ENCODE data around the gene AUTS2. TPM values are rescaled to one million over a fixed set of nuclear protein-coding genes. Genes with fewer than 3 reads are reported as not detected.

Gene AUTS2
- total and polyA plus RNA-seq, 2 experiments from 2014 or later = 32.0 to 91.0 TPM

- no peaks in the 10 kb centered on the region for H3K79me2 ChIP-seq (replicated peaks; ENCODE audit: insufficient read depth)
- H3K27me3 ChIP-seq (ENCODE audit: insufficient read depth) = no peaks in the 10 kb centered on the region
- H3K9me2 ChIP-seq (ENCODE audit: insufficient read depth) = no peaks in the 10 kb centered on the region
- H3K4me3 ChIP-seq = no peak overlapping the region
- no peaks in the 10 kb centered on the region for H4K20me1 ChIP-seq (replicated peaks; ENCODE audit: insufficient read depth)
- no peaks in the 10 kb centered on the region for H3F3A ChIP-seq (replicated peaks; ENCODE audit: low read depth)
- Mint-ChIP-seq H3K4me1 (peaks cover 13% of the 10 kb centered on the region), H3K36me3 (ENCODE audit: low read depth) (no peaks in the 10 kb centered on the region), H3K9me3 (no peaks in the 10 kb centered on the region), H3K27ac (peak overlapping the region; percentile 5; the same call in 1 of the 2 replicates), H3K27me3 (ENCODE audit: insufficient read depth, low read depth, poor library complexity) (no peaks in the 10 kb centered on the region), H3K4me3 (no peak overlapping the region)
- no peak overlapping the region for H3K27ac ChIP-seq (ENCODE audit: low read depth)
- no peaks in the 10 kb centered on the region for H3K4me1 ChIP-seq (ENCODE audit: insufficient read depth)
- no peaks in the 10 kb centered on the region for H3K36me3 ChIP-seq (ENCODE audit: insufficient read depth)
- no peak overlapping the region for H3K4me2 ChIP-seq
- ATAC-seq (no peak), DNase-seq (ENCODE audit: low spot score) (no peak)
- TF ChIP-seq, protein P1, sequence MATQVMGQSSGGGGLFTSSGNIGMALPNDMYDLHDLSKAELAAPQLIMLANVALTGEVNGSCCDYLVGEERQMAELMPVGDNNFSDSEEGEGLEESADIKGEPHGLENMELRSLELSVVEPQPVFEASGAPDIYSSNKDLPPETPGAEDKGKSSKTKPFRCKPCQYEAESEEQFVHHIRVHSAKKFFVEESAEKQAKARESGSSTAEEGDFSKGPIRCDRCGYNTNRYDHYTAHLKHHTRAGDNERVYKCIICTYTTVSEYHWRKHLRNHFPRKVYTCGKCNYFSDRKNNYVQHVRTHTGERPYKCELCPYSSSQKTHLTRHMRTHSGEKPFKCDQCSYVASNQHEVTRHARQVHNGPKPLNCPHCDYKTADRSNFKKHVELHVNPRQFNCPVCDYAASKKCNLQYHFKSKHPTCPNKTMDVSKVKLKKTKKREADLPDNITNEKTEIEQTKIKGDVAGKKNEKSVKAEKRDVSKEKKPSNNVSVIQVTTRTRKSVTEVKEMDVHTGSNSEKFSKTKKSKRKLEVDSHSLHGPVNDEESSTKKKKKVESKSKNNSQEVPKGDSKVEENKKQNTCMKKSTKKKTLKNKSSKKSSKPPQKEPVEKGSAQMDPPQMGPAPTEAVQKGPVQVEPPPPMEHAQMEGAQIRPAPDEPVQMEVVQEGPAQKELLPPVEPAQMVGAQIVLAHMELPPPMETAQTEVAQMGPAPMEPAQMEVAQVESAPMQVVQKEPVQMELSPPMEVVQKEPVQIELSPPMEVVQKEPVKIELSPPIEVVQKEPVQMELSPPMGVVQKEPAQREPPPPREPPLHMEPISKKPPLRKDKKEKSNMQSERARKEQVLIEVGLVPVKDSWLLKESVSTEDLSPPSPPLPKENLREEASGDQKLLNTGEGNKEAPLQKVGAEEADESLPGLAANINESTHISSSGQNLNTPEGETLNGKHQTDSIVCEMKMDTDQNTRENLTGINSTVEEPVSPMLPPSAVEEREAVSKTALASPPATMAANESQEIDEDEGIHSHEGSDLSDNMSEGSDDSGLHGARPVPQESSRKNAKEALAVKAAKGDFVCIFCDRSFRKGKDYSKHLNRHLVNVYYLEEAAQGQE (IDR thresholded peaks at IDR 0.05; ENCODE audit: unreplicated experiment) = no peak
- TF ChIP-seq NANOG (IDR thresholded peaks at IDR 0.05; ENCODE audit: borderline replicate concordance) = no peak
- no peak for TF ChIP-seq EZH2phosphoT487 (IDR thresholded peaks at IDR 0.05; ENCODE audit: unreplicated experiment)
- TF ChIP-seq, protein P2, sequence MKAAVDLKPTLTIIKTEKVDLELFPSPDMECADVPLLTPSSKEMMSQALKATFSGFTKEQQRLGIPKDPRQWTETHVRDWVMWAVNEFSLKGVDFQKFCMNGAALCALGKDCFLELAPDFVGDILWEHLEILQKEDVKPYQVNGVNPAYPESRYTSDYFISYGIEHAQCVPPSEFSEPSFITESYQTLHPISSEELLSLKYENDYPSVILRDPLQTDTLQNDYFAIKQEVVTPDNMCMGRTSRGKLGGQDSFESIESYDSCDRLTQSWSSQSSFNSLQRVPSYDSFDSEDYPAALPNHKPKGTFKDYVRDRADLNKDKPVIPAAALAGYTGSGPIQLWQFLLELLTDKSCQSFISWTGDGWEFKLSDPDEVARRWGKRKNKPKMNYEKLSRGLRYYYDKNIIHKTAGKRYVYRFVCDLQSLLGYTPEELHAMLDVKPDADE (IDR thresholded peaks at IDR 0.05) = no peak
- no peak overlapping the region for H2AFZ ChIP-seq
Measured at GRCh38 chr7:70005480-70005879, 407.2 kb downstream of the AUTS2 start.

GRCh38 chr7:70005891-70006260 is 407.6 kb downstream of the AUTS2 start:
- Histone ChIP-seq H3K4me3 (no peak overlapping the region), H3K79me2 (replicated peaks; ENCODE audit: insufficient read depth) (no peaks in the 10 kb centered on the region), H3K36me3 (ENCODE audit: insufficient read depth) (no peaks in the 10 kb centered on the region), H3K4me2 (no peak overlapping the region), H3K4me1 (ENCODE audit: insufficient read depth) (no peaks in the 10 kb centered on the region), H3K27me3 (ENCODE audit: insufficient read depth) (no peaks in the 10 kb centered on the region), H3K27ac (ENCODE audit: low read depth) (no peak overlapping the region), H4K20me1 (replicated peaks; ENCODE audit: insufficient read depth) (no peaks in the 10 kb centered on the region), H3K9me2 (ENCODE audit: insufficient read depth) (no peaks in the 10 kb centered on the region), H3F3A (replicated peaks; ENCODE audit: low read depth) (no peaks in the 10 kb centered on the region), H2AFZ (no peak overlapping the region)
- Mint-ChIP-seq H3K27me3 (ENCODE audit: insufficient read depth, low read depth, poor library complexity) (no peaks in the 10 kb centered on the region), H3K27ac (no peak overlapping the region), H3K9me3 (no peaks in the 10 kb centered on the region), H3K4me3 (no peak overlapping the region), H3K36me3 (ENCODE audit: low read depth) (no peaks in the 10 kb centered on the region), H3K4me1 (peaks cover 13% of the 10 kb centered on the region)
- DNase-seq (ENCODE audit: low spot score) = no peak
- ATAC-seq = no peak
- TF ChIP-seq JUNB (IDR thresholded peaks at IDR 0.05; ENCODE audit: unreplicated experiment) = no peak
- TF ChIP-seq CTCF (conservative IDR thresholded peaks at IDR 0.05; ENCODE audit: low read depth in 2 of 2) = no peak
- no peak for TF ChIP-seq ZNF462 (CRISPR knock-in tag; IDR thresholded peaks at IDR 0.05)
- TF ChIP-seq ZNF114 (CRISPR knock-in tag; IDR thresholded peaks at IDR 0.05) = no peak
- TF ChIP-seq, protein P2 (IDR thresholded peaks at IDR 0.05) = no peak

All from GM23338 (cell line).